ENCODE data around the gene ROBO1. TPM values are rescaled to one million over a fixed set of nuclear protein-coding genes. Genes with fewer than 3 reads are reported as not detected.

The ROBO1 gene
- total RNA-seq, 1 donor from 2014 or later: 0.11 TPM

DNA sequence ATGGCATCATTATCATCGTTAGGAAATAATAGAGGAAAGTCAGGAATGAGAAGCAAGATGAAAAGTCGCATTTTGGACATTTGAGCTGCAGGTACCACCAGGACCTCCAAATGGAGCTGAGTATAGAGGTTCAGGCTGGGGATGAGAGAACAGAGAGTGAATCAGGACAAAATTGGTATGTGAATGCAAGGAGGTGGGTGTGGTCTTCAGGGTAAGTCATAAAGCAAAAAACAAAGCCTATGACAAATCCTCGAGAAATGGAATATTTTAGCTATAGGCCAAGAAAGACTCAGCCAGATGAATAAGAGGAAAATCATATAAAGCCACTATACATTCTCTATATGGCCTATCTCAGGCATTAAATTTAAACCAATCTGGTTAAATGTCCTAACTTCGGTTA lies 841.3 kb downstream of the ROBO1 start:
- intact Hi-C loops (cut with micrococcal nuclease): no loop called here

DNA sequence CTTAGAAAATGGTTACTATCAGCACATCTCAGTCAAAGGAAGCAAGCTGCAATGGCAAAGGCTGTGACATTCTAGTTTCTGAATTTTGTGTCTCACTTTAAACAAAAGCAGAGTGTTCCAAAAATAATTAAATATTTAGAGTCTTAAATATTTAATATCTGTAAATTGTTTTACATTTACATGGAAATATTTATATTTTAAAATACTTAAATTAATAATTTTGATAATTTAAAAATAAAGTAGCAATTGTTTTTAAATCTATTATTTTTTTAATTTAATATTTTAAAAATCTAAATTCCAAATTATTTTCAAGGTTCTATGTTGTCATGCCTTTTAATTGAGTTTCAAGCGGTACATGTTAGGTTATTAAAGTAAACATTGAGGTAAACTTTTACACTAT lies 843.1 kb downstream of the ROBO1 start:
- intact Hi-C loops (cut with micrococcal nuclease): no loop called here

- intact Hi-C loops (cut with micrococcal nuclease): no loop called here
Measured at GRCh38 chr3:78919021-78919755, 848.6 kb downstream of the ROBO1 start.

DNA sequence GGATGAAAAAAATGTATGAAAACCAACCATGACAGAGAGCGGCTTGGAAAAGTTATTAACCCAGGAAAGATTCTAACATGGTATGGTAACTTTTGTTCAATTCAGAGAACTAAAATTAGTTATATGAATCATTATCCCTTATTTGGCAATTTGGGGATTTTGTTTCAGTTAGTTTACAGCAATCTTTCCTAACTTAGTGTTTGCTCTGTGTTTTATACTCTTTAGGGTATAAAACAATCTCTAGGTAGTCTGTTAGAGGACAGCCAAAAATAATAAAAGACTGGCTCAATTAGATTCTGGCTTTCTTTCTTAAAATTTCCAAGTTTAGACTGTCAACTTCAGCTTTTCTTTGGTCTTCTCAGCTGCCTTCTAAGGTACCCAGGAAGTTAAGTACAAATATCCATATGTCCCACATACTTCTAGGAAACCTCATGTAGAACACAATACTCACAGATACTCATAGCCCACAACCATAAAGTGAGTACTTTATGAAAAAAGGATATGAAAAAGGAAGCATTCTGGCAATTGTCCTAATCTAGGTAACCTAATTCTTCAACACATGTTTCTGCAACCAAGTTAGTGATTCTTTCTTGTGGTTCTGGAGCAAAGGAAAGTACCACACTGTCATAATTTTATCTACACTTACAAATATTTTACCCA lies 849.3 kb downstream of the ROBO1 start:
- intact Hi-C loops (cut with micrococcal nuclease): no loop called here

GRCh38 chr3:78917536-78917935 lies 850.3 kb downstream of the ROBO1 start:
- intact Hi-C loops (cut with micrococcal nuclease): no loop called here

- intact Hi-C loops (cut with micrococcal nuclease): no loop called here
Measured at GRCh38 chr3:78913711-78914110, 854.1 kb downstream of the ROBO1 start.

- intact Hi-C loops (cut with micrococcal nuclease): no loop called here
Measured at GRCh38 chr3:78912687-78913086, 855.1 kb downstream of the ROBO1 start.

- intact Hi-C loops (cut with micrococcal nuclease): no loop called here
Measured at GRCh38 chr3:78912259-78912658, 855.5 kb downstream of the ROBO1 start.

DNA sequence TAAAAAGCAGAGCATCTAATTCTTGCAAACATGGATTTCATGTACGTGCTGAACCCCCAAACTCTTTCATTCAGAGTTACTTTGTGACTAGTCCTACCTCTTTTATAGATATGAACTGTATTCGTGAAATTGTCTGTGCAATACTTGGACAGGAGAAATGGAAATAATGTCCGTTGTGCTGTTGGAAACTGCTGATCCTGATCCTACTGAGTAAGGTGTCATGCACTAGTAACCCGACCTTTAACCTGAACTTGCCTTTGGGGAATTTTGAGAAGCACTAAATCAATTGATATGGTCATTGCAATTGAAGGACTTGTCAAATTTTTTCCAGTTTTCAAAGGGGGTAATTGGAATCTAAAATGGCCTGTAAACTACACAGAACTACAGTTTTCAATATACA lies 856.4 kb downstream of the ROBO1 start:
- intact Hi-C loops (cut with micrococcal nuclease): no loop called here

GRCh38 chr3:78908236-78908635 lies 859.6 kb downstream of the ROBO1 start:
- intact Hi-C loops (cut with micrococcal nuclease): no loop called here

GRCh38 chr3:78907367-78907766 lies 860.4 kb downstream of the ROBO1 start:
- intact Hi-C loops (cut with micrococcal nuclease): no loop called here

GRCh38 chr3:78906930-78907329 lies 860.9 kb downstream of the ROBO1 start:
- intact Hi-C loops (cut with micrococcal nuclease): no loop called here

- intact Hi-C loops (cut with micrococcal nuclease): no loop called here
Measured at GRCh38 chr3:78906245-78906644, 861.6 kb downstream of the ROBO1 start.

- intact Hi-C loops (cut with micrococcal nuclease): no loop called here
Measured at GRCh38 chr3:78905700-78906099, 862.1 kb downstream of the ROBO1 start.

DNA sequence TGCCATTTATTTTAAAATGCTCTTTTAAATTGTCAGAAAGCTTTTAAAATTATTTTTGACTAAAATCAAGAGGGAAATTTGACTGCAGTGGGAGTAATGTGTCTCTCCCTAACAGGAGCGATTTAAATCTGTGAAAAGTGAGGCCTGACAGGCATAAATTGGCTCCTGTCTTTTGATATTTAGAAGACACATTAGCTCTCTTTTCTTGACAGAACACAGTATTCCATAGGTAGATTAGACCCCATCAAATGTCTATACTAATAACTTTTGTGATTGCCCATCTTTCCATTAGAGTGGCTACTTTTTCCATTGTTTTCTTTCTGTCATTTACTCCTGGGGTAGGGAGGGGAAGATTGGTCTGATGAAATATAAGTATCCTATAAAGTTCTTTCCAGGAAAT lies 866.3 kb downstream of the ROBO1 start:
- intact Hi-C loops (cut with micrococcal nuclease): no loop called here

DNA sequence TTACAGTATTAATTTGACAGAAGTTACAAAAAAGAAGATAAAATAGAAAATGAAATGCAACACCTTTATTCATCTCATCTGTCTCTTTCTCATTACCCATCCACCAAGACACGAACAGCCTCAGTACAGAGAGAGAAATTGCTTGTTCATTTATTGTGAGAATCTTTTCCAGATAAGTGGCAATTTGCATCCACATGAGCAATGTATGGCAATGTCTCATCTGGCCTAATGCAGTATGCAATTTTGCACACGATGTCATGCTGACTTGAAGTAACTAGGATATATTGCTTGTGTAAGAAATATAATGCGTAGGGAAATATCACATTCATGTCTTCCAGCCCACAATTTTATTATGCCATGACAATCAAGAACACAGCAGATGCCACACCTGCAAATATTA lies 866.9 kb downstream of the ROBO1 start:
- intact Hi-C loops (cut with micrococcal nuclease): no loop called here

DNA sequence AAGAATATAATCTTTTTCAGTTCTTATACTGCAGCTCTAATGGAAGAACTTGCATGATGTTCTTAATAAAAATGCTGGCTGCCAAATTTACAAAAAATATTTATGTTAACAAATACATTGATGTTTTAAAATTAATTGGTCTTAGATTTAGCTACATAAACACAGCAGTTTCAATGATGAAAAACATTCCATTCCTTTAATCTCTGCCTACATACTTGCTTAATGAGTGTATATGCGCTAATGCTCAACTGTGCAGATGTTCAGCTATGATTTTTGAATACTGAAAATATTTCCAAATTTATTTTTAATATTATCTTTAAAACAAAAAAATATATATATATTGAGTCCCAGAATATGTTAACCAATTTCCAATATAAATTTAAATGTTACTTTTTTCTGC lies 867.4 kb downstream of the ROBO1 start:
- intact Hi-C loops (cut with micrococcal nuclease): no loop called here

GRCh38 chr3:78895528-78895927 lies 872.3 kb downstream of the ROBO1 start:
- intact Hi-C loops (cut with micrococcal nuclease): no loop called here

GRCh38 chr3:78894787-78895186 lies 873.0 kb downstream of the ROBO1 start:
- intact Hi-C loops (cut with micrococcal nuclease): no loop called here

DNA sequence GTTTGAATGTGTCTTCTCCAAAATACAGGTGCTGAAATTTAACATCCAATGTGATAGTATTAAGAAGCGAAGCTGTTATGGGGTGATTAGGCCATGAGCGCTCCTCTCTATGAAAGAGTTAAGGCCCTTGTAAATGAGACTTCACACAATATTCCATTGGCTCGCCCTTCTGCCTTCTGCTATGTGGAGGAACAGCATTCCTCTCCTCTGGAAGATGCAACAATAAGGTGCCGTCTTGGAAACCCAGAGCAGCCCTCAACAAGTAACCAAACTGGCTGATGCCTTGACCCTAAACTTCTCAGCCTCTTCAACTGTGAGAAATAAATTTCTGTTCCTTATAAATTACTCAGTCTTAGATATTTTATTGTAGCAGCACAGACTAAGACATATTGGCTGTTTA lies 874.6 kb downstream of the ROBO1 start:
- intact Hi-C loops (cut with micrococcal nuclease): no loop called here

- intact Hi-C loops (cut with micrococcal nuclease): no loop called here
Measured at GRCh38 chr3:78889348-78889747, 878.5 kb downstream of the ROBO1 start.

DNA sequence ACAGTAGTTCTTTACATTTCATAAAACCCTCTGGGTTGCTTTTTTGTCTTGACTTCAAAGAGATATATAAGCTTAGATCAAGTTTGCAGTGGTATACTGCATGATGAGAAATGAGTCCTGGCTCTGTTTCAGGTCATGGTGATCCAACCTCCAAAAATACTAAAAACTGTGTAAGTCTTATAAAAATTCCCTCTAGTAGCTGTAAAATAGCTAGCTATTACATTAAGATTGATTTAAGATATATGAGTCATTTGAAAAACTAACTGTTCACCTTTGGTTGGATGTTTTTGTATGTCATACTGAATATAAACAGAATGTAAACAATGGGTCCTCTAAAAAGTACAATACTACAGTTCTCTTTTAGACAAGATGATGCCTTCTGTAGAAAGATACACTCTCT lies 879.2 kb downstream of the ROBO1 start:
- intact Hi-C loops (cut with micrococcal nuclease): no loop called here

DNA sequence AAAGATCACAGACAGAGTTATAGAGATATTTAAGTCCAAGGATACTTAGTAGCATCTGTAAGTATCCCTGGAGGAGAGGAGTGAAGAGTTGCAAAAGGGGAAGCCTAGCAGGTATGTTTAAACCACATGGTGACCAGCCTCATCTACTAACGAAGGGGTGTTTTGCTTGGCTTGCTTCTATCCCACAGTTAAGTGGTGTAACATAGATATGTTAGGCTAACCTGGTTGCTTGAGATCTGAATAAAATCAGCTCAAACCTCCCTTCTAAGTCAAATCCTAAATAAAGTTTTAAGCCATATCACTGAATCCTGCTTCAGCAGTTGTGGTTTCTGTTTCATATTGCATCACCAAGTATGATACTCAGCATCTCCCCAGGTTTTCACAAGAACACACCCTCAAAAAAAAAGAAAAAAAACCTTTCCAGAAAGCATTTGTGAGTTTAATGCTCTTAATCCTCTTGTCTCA lies 880.2 kb downstream of the ROBO1 start:
- intact Hi-C loops (cut with micrococcal nuclease): no loop called here

Measured in T-helper 2 cell treated with Interferon-gamma antibody and Interleukin-4, amounts not matched to agents 100 ng/mL and 5 ng/mL, for 36 hours (primary cell).